GM12801 (cell line): ENCODE measurements around the gene SARDH.

ENCODE experiments used
- TF ChIP-seq, protein P1 (sequence below): IDR thresholded peaks from one replicate; pipeline ENCODE4 v1.5.1; 2011; ENCODE audit warnings: control low read depth; ENCODE audit not compliant: insufficient read length; ENCODE audit errors: extremely low read depth

SARDH gene

DNA sequence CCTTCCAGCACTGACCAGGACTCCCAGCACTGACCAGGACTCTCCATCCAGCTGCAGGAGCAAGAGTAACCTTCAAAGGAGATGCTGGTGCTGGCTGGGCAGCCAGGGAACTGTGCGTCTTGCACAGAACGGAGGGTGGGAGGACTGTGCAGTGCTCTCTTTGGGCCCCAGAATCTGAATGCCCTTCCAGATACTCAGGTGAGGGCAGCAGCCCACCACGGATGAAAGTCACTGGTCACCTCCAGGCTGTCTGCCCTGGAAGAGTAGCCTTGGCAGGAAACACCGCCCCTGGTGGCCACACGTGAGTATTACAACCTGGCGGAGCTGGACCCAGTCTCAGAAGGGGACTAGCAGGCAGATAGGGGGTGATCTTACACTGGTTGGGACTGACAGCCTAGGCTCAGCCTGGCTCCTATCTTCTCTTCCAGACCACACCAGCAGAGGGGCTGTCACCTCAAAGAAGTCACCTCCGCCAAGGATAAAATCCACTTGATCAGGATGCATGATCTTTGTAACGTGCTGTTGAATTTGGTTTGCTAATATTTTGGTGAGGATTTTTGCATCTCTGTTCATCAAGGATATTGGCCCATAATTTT lies 4.8 kb upstream of the SARDH start:
- TF ChIP-seq, protein P1, sequence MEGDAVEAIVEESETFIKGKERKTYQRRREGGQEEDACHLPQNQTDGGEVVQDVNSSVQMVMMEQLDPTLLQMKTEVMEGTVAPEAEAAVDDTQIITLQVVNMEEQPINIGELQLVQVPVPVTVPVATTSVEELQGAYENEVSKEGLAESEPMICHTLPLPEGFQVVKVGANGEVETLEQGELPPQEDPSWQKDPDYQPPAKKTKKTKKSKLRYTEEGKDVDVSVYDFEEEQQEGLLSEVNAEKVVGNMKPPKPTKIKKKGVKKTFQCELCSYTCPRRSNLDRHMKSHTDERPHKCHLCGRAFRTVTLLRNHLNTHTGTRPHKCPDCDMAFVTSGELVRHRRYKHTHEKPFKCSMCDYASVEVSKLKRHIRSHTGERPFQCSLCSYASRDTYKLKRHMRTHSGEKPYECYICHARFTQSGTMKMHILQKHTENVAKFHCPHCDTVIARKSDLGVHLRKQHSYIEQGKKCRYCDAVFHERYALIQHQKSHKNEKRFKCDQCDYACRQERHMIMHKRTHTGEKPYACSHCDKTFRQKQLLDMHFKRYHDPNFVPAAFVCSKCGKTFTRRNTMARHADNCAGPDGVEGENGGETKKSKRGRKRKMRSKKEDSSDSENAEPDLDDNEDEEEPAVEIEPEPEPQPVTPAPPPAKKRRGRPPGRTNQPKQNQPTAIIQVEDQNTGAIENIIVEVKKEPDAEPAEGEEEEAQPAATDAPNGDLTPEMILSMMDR = peak; percentile 72

DNA sequence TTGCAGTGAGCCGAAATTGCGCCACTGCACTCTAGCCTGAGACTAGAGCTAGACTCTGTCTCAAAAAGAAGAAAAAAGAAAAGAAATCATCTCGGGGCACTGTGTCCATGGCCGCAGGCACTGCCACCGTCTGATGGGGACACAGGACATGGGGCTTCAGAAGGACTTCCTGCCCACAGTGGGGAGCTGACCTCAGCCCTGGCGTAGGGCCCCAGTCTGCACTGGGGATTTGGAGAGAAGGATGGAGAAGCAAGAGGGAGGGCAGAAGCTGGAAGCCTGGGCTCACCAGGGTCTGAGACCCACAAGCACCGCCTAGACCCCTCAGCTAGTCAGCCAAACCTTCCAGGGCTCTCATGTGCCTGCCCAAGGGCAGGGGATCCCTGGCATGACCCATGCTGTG lies 4.1 kb upstream of the SARDH start:
- TF ChIP-seq, protein P1 = no peak

DNA sequence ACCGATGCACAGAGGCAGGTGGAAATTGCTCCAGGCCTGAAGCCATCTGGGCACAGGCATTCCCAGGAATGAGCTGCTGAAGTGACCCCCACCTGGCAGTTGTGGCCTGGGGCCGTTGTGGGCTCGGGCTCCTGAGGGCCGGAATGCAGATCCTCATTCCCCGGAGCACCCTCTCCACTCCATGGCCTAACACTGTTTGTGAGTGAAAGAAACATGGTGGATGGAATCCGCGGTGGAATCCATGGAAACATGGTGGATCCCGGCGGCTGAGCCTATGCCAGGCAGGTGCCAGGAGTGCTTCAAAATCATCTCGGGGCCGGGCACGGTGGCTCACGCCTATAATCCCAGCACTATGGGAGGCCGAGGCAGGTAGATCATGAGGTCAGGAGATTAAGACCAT lies 3.6 kb upstream of the SARDH start:
- TF ChIP-seq, protein P1 = no peak

DNA sequence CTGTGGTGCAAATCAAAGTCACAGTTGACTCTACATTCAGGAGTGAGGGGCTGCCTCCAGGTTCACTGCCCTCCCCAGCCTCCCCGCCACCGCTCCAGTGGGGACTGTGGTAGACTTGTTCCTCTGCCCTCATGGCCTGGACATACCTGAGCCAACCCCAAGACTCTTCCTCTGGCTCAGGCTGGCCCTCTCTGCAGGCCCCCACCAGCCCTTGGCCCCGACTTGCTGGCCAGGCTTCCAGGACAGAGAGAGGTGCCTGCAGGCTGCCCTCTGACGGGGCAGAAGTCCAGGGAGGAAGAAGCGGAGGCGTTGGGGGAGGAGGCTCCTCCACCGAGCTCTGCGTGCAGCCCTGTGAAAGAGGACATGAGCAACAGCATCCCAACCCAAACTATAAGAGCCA lies 2.8 kb upstream of the SARDH start:
- TF ChIP-seq, protein P1 = no peak

DNA sequence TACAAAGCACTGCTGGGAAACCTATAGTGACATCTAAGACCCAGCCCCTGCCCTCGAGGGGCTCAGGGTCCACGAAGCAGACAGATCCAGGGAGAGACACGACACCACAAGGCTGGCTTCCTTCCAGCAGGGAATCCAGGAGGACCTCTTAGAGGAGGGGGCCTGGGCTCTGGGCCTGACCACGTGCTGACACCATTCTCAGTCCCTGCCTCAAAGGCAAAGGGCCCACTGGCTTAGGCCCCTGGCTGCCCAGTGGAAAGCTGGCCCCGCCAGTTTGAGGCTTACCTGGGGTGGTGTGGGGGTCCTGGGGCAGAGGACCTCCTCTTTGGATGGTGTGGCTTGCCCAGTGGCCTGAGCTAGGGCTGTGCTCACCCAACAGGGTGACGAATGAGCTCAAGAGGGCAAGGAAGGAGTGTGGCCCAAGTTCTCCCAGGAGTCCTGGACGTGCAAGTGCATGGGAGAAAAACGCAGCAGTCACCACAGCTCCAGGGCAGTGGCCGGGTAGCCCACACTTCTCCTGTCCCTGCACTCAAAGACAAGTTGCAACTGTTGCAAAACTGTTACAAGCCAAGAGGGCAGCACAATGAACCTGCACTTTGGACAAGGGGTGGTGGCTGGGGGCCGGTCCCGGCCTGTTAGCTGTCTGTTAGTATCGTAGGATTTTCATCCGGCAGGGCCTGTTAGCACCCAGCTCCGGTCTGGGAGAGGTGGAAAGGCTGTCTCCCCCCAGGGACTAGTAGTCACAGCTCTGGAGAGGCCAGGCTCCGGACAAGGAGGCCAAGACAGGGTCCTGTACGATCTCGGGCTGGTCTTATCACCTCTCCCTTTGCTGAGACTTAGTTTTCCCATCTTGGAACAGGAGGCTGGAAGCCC lies 1.5 kb upstream of the SARDH start:
- TF ChIP-seq, protein P1 = no peak

DNA sequence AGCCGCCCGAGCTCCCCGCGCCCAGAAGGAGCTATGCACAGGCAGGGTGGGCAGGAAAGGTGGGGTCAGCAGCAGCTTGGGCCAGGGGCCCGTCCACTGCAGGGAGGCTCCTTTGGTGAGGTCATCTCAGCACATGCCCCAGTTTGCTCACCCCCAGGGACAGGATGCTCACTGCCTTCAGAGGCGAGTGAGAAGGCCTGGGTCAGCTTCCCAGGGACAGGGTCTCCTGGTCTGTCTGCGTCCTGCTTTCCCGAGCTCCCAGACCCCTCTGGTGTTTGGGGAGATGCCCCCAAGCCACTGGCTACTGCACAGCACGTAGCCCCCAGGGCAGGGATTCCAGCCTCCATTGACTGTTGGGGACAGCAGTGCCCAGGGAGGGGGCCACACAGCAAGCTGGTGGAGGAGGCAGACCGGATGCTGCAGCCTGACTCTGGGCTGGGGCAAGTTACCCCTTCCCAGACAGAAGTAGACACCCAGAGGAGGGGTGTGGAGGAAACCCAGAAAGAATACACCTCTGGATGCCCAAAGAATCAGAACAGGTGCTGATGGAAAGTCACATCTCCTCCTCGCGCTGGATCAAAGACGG lies 581 bp upstream of the SARDH start:
- TF ChIP-seq, protein P1 = no peak

DNA sequence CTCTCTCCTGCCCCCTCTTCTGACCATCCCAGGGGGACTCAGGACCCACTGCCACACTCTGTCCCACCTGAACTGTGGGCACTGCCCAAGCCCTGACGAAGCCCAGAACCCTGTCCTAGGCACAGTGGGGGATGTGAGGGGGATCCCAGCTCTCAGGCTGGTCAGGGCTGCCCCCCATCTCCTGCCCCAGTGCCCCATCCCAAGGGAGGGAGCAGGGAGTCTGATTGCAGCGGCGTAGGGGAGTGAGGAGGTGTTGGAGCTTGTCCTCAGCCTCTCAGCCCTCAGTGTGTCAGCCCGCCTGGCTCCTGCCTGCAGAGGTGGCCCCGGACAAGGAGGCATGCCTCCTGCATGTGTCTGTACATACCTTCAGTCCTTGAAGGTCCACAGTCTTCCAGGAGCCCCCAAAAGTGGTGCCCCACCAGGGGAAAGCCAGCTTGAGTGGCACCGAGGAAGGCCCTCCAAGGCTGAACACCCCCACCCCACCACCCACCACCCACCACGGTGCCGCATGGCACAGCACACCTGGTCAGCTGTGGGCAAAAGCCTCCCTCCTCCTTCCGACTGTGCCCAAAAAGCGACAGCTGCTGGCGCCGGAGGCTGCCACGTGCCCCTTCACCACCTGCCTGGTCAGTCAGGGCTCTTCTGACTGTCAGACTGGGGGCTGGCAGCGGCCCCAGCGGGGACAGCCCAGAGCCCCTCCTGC lies 930 bp downstream of the SARDH start:
- TF ChIP-seq, protein P1 = no peak
